Stimulated activated CD4-positive, alpha-beta T cell treated with anti-CD3 and anti-CD28 coated beads, Interleukin-2, amount 100 ng/mL, for 48 hours (primary cell): ENCODE measurements around the gene GPR137B.

Source experiments
- DNase-seq, 2 donors: peaks; one replicate each; pipeline ENCODE4 v3.0.0-alpha.2; 2020

The GPR137B gene

DNA sequence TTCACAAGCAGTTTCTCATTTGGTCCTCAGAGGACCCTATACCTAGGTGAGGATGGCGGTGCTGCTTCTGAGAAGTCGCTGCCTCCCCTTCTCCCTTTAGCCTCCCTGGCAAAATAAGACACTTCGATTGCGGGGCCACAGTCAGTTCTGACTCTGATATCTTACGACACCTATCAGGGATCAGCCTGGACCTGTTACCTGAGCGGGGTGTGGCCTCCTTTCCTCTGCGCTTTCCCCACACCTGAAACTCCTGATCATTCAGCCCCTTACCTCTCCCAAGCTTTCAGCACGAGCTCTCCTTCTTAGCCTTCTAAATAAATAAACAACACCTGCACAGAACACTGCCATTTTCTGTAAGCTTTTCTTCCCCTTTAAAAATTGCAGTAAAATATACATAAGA lies 24.6 kb upstream of the GPR137B start:
- no peak for DNase-seq

DNA sequence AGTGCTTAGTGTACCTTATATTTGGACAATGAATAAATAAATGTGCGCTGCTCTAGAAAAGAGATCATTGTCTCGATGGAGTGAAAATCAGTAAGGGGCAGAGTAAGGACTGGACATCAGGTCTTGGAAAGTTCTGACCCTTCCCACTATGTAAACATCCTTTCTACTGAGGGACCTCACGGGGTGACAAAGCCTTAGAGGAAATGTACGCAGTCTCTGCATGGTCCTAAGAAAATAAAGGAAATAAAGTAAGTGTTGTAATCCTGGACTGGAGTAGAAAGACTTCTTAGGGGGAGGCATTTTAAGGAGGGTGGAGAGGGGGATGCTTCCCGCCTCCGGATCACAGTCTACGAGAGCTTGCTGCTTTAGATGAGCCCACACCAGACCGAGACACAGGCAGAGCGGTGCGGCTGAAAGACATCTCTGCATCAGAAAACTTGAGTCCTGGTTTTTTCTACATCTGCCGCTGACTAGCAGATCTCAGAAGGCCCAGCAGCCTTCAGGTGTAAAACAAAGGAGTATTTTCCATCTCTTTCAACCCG lies 22.3 kb upstream of the GPR137B start:
- no peak for DNase-seq

- no peak for DNase-seq
Measured at GRCh38 chr1:236120721-236121153, 21.6 kb upstream of the GPR137B start.

GRCh38 chr1:236122176-236122575 lies 20.2 kb upstream of the GPR137B start:
- DNase-seq: peak in 1 of 2 donors; percentile 18

- DNase-seq: no peak
Measured at GRCh38 chr1:236123563-236123962, 18.8 kb upstream of the GPR137B start.

GRCh38 chr1:236124965-236125364 lies 17.4 kb upstream of the GPR137B start:
- DNase-seq: no peak

DNA sequence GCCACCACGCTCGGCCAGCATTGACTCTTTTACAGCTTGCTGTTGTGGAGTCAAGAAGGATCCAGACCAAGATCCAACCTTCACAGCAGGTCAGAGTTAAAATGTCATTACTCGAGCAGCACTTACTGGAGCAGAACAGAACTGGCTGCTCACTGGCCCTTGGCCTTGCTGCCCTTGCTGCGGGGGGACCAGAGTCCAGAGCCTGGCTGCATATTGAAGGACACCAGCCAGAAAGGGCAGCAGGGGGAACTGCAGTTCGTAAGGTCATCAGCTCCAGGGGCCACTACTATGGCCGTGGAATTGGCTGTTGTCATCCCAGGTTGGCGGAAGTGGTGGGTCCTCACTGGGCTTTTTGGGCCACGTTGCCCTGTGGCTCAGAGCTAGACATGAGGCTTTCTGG lies 15.3 kb upstream of the GPR137B start:
- DNase-seq: no peak

- DNase-seq: no peak
Measured at GRCh38 chr1:236128646-236129178, 13.6 kb upstream of the GPR137B start.

DNA sequence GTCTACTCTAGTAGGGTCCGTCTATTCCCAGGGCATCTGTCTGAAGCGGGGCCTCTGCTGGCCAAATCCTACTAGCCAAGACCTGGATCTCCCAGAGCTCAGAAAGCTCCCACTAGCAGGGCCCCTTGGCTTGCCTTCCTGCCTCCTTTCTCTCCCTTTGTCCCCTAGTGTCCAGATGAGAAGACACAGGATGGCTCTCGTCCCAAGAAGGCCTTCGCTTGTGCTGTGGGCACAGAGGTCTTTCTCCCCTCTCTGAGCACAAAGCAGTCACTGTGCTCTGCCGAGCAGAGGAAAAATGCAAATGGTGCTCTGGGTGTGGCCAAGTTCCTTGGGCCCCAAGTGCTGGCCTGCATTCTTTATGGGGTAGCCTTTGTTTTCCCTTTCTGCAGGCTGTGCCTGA lies 13.0 kb upstream of the GPR137B start:
- DNase-seq: no peak

DNA sequence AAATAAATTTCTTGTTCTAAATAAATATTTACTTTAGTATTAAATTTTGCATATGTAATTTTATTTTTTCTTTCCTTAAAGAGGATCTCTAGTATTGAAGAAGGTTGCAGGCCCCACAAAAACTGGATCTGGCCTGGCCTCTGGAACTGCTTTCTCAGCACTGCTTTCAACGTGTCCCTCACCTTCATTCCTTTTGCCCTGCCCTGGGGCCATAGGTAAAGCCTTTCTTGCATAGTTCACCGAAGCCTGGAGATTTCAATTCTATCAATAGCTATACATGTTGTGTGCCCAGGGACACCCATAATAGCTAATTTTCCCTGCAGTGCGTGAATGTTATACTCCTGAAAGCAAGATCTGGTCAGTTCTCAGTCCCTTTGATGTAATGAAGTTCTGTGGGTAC lies 12.0 kb upstream of the GPR137B start:
- DNase-seq: no peak

DNA sequence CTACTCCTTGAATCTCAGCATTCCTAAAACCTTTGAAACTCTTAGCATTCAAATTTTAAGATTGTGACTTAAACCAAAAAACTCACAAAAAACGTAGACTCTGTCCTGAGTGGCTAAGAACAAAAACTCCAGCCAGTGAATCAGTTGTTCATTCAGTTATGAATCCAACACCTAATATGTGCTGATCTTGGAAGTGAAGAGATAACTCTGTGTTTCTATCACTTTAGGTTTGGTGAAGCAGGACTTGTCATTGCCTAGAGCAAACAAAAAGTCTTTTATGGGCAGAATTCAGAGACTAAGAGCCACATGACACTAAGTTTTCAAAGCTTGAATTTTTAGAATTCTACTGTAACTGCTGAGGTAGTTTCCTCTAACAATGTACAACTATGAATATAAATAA lies 10.4 kb upstream of the GPR137B start:
- no peak for DNase-seq

GRCh38 chr1:236132420-236133046 lies 9.8 kb upstream of the GPR137B start:
- no peak for DNase-seq

DNA sequence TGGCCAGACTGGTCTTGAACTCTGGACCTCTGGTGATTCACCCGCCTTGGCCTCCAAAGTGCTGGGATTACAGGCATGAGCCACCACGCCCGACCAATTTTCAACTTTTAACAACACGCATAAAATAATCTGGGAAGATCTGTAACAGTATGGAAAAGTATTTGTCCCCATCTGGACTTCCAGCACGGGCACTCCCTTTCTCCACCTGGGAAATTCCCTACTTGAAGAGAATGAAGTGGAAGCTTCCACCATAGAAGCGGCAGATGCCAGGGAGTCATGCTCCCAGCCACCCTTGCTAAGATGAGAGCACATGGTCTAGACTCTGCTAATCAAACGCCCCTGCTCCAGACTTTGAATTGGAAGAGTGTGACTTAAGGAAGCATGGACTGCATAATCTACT lies 9.0 kb upstream of the GPR137B start:
- no peak for DNase-seq

GRCh38 chr1:236133802-236134201 lies 8.5 kb upstream of the GPR137B start:
- no peak for DNase-seq

- no peak for DNase-seq
Measured at GRCh38 chr1:236137285-236137852, 5.0 kb upstream of the GPR137B start.

GRCh38 chr1:236139495-236139894 lies 2.8 kb upstream of the GPR137B start:
- no peak for DNase-seq

DNA sequence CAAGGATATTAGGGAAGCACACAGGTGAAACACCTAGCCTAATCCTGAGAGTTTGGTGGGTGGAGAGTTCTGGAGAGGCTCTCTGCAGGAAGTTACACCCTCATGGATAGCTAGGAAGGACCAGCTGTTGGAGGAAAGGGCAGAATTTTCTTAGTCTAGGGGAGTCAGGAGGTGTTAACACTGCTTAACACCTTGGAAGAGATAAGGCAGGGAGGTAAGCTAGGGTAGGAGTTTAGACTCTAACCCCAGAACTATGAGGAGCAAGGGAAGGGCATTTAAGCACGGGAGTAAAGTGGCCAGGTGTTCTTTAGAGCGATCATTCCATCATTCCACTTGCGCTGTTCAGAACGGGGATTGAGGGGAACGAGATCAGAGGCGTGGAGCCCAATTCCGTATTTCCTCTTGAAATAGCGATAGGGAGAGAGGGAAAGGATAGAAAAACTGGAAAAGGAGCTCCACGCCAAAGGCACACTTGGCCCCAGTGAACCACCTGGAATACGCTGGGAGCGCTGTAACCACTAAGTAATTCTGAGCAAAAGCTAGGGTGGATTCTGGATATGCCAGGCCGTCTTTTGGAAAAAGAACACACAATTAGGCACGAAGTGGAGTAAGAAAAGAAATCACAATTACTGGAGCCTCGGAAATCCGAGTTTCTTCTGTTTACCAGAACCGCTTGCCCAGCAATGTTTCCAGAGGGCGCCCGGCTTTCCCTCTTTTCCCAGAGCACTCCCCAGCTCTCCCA lies 1.5 kb upstream of the GPR137B start:
- DNase-seq: no peak

- DNase-seq: no peak
Measured at GRCh38 chr1:236141447-236142252, 689 bp upstream of the GPR137B start.

GRCh38 chr1:236143104-236143948 lies 987 bp downstream of the GPR137B start:
- peak; percentile 21 to 23 for DNase-seq

DNA sequence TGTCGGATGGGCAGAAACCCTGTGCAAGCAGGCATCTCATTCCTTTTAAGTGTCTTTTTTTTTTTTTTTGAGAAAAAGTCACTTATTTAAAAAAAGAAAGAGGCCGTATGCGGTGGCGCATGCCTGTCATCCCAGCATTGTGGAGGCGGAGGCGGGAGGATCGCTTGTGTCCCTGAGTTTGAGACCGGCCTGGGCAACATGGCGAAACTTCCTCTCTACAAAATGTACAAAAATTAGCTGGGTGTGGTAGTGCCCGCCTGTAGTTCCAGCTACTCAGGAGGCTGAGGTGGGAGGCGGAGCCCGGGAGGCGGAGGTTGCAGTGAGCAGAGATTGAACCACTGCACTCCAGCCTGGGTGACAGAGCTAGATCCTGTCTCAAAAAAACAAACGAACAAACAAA lies 1.7 kb downstream of the GPR137B start:
- DNase-seq: no peak

DNA sequence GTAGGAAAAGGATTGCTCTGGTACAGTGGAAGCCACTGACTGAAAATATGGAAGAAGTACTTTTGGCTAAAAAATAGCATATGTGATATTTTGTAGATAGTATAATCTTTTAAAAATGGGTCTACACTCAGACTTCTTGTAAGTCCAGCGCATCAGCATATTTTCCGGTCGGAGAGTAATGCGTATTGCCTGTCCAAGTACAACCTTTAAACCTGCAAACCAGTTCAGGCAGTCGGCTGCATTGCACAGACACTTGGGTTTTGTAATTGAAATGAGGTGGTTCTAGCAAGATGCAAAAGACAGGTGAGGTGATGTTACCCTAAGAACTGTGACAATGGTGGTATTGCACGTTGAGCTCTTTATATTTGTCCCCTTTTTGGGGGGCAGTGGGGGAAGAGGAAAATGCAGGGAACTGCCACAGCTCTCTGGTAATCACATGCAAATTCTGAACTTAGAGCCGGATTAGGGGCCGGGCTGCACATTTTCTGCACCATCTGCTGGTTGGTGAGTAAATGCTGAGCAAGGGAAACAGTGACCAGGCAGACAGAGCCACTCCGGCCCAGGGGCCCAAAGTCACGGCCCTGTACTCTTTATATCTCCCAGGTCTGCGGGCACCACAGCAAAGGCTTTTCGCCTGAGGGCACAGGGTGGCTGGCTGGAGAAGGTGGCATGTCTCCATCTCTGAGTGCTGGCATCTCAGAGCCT lies 2.3 kb downstream of the GPR137B start:
- no peak for DNase-seq
